OCI-LY7 (cell line): ENCODE results near the gene SNCB. TPM values are rescaled to one million over a fixed set of nuclear protein-coding genes. Genes with fewer than 3 reads are reported as not detected.

Experiments
- BruUV-seq: library from RNA; stranded (reverse); fragments of 400-500 nt; replicated peaks from 2 replicates; lab custom pipeline; 2021; lab: Mats Ljungman, UMichigan
- CTCF ChIA-PET: fragments of 300-600 bp; sonication (Branson Sonifier 250); formaldehyde crosslinking; loops from one replicate; lab custom pipeline; 2022; ENCODE audit warnings: antibody characterized with exemption; ENCODE audit not compliant: unreplicated experiment; lab: Charles Lee
- POLR2A ChIA-PET: fragments of 300-600 bp; sonication (Branson Sonifier 250); formaldehyde crosslinking; loops from one replicate; lab custom pipeline; 2022; ENCODE audit warnings: antibody characterized with exemption; lab: Charles Lee
- DNase-seq: peaks from one replicate; pipeline ENCODE4 v3.0.0-alpha.2; 2015; ENCODE audit warnings: low spot score
- H2AFZ ChIP-seq: fragments of 200-600 bp; sonication (generic), shearing (Covaris generic); 2 replicates; pipeline ENCODE4 v1.6.1; 2014; ENCODE audit warnings: mild to moderate bottlenecking, antibody characterized with exemption, low read length, moderate library complexity
- H3K27ac ChIP-seq: fragments of 200-600 bp; sonication (generic); 2 replicates; pipeline ENCODE4 v1.5.1; 2014; ENCODE audit warnings: mixed run types, low read depth, mild to moderate bottlenecking, moderate library complexity, low read length, inconsistent platforms; ENCODE audit not compliant: poor library complexity, severe bottlenecking
- H3K36me3 ChIP-seq: fragments of 200-600 bp; sonication (generic); 2 replicates; pipeline ENCODE4 v1.6.1; 2014; ENCODE audit warnings: mild to moderate bottlenecking, antibody characterized with exemption, low read length, moderate library complexity, mixed read lengths; ENCODE audit not compliant: insufficient read depth
- H3K4me1 ChIP-seq: fragments of 200-600 bp; sonication (generic); 2 replicates; pipeline ENCODE4 v1.5.1; 2014; ENCODE audit warnings: mild to moderate bottlenecking, low read length; ENCODE audit not compliant: insufficient read depth, poor library complexity, severe bottlenecking
- H3K4me2 ChIP-seq: fragments of 200-600 bp; sonication (generic); 2 replicates; pipeline ENCODE4 v1.6.1; 2014; ENCODE audit warnings: mild to moderate bottlenecking, low read length
- H3K4me3 ChIP-seq: fragments of 200-600 bp; sonication (generic); 2 replicates; pipeline ENCODE4 v1.5.1; 2014; ENCODE audit warnings: mild to moderate bottlenecking, low read depth, low read length; ENCODE audit not compliant: poor library complexity, severe bottlenecking
- H3K79me2 ChIP-seq: fragments of 200-600 bp; sonication (generic); 2 replicates; pipeline ENCODE4 v1.6.1; 2016; ENCODE audit warnings: low read depth, mild to moderate bottlenecking, low read length, moderate library complexity, mixed read lengths; ENCODE audit not compliant: insufficient read depth
- H3K9me2 ChIP-seq: fragments of 200-600 bp; sonication (generic); 2 replicates; pipeline ENCODE4 v1.6.1; 2016; ENCODE audit warnings: mild to moderate bottlenecking, low read length, mixed read lengths; ENCODE audit not compliant: insufficient read depth
- H3K9me3 ChIP-seq: fragments of 200-600 bp; sonication (generic); 2 replicates; pipeline ENCODE4 v1.6.1; 2014; ENCODE audit warnings: mild to moderate bottlenecking, mixed run types, low read length, mixed read lengths
- H4K20me1 ChIP-seq: fragments of 200-600 bp; sonication (generic); 2 replicates; pipeline ENCODE4 v1.6.1; 2014; ENCODE audit warnings: mild to moderate bottlenecking, antibody characterized with exemption, low read length, moderate library complexity, mixed read lengths; ENCODE audit not compliant: insufficient read depth
- EZH2phosphoT487 ChIP-seq: fragments of 200-600 bp; sonication (generic); IDR thresholded peaks from 2 replicates; pipeline ENCODE4 v1.6.1; 2018; ENCODE audit warnings: low read depth, borderline replicate concordance, mild to moderate bottlenecking, mixed run types, antibody characterized with exemption, low read length, moderate library complexity, mixed read lengths
- intact Hi-C: fragments of 100-400 bp; cut with micrococcal nuclease; formaldehyde crosslinking; loops from one replicate; pipeline ENCODE4 v1.10.0; 2022; ENCODE audit not compliant: unreplicated experiment
- total RNA-seq, 2 experiments: library from RNA; depleted of rRNA in 1 of 2; stranded (reverse); fragments of >200 nt in 1 of 2; shearing (Covaris generic) in 1 of 2; gene quantifications; 2 replicates each; pipeline ENCODE4 v1.2.3, GENCODE V29; 2014 to 2022
- TF ChIP-seq, protein P1 (sequence below): fragments of 200-600 bp; sonication (generic); conservative IDR thresholded peaks from 2 replicates; pipeline ENCODE4 v1.5.1; 2014; ENCODE audit warnings: mild to moderate bottlenecking, antibody characterized with exemption, low read length, moderate library complexity, mixed read lengths

SNCB gene
- total RNA-seq, 2 experiments from 2014 or later, result 0.50 to 3.5 TPM

DNA sequence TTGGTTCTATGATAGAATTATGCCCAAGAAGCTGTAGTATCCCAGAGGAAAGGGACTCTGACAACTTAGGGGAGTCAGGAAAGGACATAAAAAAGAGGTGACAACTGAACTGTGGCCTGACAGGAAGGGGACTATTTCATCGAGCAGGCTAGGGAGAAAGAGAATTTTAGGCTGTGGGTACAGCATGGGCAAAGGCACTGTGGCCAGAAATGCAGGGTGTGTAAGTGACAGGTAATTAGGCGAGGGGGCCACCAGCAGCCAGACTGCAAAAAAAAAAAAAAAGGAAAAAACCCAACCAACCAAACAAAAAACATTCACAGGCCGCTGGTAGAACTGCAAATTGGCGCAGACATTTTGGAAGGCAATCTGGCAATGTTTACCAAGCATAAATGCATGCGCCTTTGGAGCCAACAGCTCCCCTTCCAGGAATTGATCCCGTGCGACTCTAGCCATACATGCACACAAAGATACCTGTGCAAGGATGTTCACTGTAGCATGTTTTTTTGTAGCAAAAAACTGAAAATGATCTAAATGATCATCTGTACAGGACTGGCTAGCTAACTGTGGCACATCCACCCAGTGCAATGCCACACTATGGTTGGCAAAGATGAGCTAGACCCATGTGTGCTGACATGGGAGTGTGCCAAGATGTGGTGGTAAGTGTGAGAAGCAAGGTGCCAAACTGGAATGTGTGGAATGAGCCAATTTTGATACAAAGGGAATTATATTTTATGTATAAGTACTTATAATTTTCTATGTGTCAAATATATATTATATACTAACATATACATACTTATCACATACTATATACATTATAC lies 1.3 kb upstream of the SNCB start:
- Histone ChIP-seq H3K27ac (peak overlapping the region; percentile 47), H3K9me3 (no peaks in the 10 kb centered on the region), H3K4me3 (peak overlapping the region; percentile 72), H3K36me3 (no peaks in the 10 kb centered on the region), H3K4me1 (peaks cover 70% of the 10 kb centered on the region), H3K9me2 (no peaks in the 10 kb centered on the region), H3K4me2 (peak overlapping the region; percentile 99), H3K79me2 (no peaks in the 10 kb centered on the region; the same call in 1 of the 2 replicates), H4K20me1 (no peaks in the 10 kb centered on the region), H2AFZ (peak overlapping the region; percentile 97; the same call in 1 of the 2 replicates)
- ChIA-PET POLR2A (no interaction called here), CTCF (interaction anchor here (1.2 kb wide), 1 partner anchor 10 kb away, joined by 4 read pairs; no protein-coding TSS in a partner anchor)
- no peak for DNase-seq
- intact Hi-C loops, result no loop called here
- TF ChIP-seq, protein P1, sequence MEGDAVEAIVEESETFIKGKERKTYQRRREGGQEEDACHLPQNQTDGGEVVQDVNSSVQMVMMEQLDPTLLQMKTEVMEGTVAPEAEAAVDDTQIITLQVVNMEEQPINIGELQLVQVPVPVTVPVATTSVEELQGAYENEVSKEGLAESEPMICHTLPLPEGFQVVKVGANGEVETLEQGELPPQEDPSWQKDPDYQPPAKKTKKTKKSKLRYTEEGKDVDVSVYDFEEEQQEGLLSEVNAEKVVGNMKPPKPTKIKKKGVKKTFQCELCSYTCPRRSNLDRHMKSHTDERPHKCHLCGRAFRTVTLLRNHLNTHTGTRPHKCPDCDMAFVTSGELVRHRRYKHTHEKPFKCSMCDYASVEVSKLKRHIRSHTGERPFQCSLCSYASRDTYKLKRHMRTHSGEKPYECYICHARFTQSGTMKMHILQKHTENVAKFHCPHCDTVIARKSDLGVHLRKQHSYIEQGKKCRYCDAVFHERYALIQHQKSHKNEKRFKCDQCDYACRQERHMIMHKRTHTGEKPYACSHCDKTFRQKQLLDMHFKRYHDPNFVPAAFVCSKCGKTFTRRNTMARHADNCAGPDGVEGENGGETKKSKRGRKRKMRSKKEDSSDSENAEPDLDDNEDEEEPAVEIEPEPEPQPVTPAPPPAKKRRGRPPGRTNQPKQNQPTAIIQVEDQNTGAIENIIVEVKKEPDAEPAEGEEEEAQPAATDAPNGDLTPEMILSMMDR, result no peak
- BruUV-seq, result no TSS peak

DNA sequence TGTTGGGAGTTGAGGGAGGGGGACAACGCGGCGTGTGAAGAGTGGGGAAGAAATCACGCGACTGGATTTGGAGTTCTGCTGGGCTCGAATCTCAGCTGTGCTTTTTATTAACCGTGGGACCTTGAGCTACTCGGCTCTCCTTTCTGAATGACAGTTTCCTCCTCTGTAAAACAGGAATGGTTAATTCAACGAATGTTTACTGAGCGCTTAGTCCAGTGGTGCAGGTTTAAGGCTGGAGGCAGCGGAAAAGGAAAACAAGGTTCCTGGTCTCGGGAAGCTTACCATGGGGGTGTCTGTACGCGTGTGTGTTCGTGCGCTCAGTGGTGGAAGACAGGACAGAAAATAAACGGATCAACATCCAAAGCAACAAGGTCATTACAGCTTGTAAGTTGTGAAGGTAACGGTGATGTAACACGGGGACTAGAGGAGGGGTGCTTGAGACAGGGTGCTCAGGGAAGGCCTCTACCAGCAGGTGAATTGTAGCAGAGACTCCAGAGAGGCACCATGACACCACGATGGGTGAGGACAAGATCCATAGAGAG lies 418 bp upstream of the SNCB start:
- H3K79me2 ChIP-seq, result no peaks in the 10 kb centered on the region; the same call in 1 of the 2 replicates
- CTCF ChIA-PET, result interaction anchor here (1.0 kb wide), 1 partner anchor 30 kb away, joined by 4 read pairs; no protein-coding TSS in a partner anchor
- H3K9me3 ChIP-seq, result no peaks in the 10 kb centered on the region
- peak overlapping the region; percentile 97 for H2AFZ ChIP-seq
- peak overlapping the region; percentile 72 for H3K4me3 ChIP-seq
- no TSS peak for BruUV-seq
- peak overlapping the region; percentile 47 for H3K27ac ChIP-seq
- peaks cover 70% of the 10 kb centered on the region for H3K4me1 ChIP-seq
- intact Hi-C loops, result loop anchor here (1.0 kb wide), 1 partner anchor 17 kb away; the partner anchor contains the start of gene TSPAN17
- H3K4me2 ChIP-seq, result peak overlapping the region; percentile 99
- peak; percentile 19 for DNase-seq
- TF ChIP-seq, protein P1, result no peak
- no peaks in the 10 kb centered on the region for H3K36me3 ChIP-seq
- H4K20me1 ChIP-seq, result no peaks in the 10 kb centered on the region
- POLR2A ChIA-PET, result interaction anchor here (0.7 to 1.6 kb wide), 8 partner anchors 9 to 560 kb away, joined by 3 to 8 read pairs (median 4); partner anchors contain the start of gene TSPAN17
- H3K9me2 ChIP-seq, result no peaks in the 10 kb centered on the region

DNA sequence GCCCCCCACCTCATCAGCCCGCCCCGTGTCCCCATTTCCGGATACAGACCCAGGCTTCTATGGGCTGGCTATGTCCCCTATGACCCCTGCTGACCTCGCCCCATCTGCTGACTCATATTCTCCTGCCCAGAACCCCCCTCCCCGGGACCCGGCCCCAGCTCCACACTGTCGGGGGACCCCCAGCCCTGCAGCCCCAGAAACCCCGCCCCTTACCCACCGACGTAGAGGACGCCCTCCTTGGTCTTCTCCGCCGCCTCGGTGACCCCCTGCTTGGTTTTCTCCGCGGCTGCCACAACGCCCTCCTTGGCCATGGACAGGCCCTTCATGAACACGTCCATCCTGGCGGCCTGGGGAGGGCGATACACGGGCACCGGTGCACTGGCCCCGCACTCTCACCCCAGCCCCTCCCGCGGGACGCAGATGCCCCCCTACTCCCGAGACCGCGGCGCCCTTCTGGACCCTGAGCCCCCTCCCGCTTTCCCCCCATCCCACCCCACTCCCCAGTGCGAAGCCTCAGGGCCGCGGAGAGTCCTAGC lies 949 bp downstream of the SNCB start:
- Histone ChIP-seq H3K79me2 (no peaks in the 10 kb centered on the region; the same call in 1 of the 2 replicates), H3K9me3 (no peaks in the 10 kb centered on the region), H3K9me2 (no peaks in the 10 kb centered on the region), H3K4me3 (peak overlapping the region; percentile 72), H3K4me2 (peak overlapping the region; percentile 99), H2AFZ (no peak overlapping the region), H3K36me3 (no peaks in the 10 kb centered on the region), H3K4me1 (peaks cover 60% of the 10 kb centered on the region), H4K20me1 (no peaks in the 10 kb centered on the region), H3K27ac (no peak overlapping the region)
- no TSS peak for BruUV-seq
- TF ChIP-seq, protein P1, result no peak
- TF ChIP-seq EZH2phosphoT487, result no peak
- POLR2A ChIA-PET, result interaction anchor here (1.1 to 1.6 kb wide), 5 partner anchors 7 to 59 kb away, joined by 3 to 8 read pairs (median 4); partner anchors contain the start of gene TSPAN17
- CTCF ChIA-PET, result no interaction called here
- intact Hi-C loops, result no loop called here
- no peak for DNase-seq
